ENCODE data around the gene HES6.

HES6 gene, protein sequence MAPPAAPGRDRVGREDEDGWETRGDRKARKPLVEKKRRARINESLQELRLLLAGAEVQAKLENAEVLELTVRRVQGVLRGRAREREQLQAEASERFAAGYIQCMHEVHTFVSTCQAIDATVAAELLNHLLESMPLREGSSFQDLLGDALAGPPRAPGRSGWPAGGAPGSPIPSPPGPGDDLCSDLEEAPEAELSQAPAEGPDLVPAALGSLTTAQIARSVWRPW

DNA sequence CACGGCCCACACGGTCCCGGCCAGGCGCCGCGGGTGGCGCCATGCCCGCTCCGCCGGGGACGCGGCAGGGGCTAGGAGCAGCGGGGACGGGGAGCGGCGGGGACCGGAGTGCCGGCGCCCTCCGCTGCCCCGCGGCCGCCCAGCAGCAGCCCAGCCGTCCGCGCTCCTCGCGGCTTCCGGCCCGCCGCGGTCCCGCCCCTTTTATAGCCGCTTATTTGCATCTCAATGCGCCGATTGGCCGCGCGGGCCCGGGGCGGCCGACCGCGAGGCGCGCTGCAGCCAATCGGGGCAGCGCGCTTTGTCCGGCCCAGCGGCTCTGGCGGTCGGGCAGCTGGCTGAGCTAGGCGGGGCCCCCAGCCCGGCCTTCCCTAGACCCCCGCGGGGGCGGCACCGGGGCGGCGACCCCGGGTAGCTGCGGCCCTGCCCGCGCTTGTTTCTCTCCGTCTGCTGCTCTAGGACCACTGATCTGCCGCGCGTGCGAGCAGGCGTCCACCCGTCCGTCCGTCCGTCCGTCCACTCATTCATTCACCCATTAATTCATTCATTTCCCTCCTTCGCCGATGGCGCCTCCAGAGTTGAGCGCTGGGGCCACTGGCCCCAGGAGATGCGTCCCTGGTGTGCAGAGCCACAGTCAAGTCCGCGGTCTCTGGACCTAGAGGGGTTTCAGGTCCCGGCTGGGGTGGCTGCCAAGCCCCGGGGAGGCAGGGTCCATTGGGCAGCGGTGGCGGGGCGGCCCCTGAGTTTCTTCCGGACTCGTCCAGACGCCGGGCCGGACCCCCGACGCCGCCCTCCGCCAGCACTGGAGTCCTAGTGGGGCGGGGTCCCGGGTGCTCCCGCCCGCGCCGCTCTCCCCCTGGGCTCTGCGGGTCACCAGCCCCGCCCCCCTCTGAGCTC is at the start of gene HES6:
Gene HES6 (minus strand): TSS at position 176 of the 894 bp plus-strand sequence. CDS start 133 bp downstream, at position 43.
- H3K4me3 Mint-ChIP-seq: peak within 1 kb of the TSS; percentile 87
- peaks cover 2% of the 10 kb centered on the region for H3K36me3 Mint-ChIP-seq (ENCODE audit: low read depth)
- TF ChIP-seq, protein P1, sequence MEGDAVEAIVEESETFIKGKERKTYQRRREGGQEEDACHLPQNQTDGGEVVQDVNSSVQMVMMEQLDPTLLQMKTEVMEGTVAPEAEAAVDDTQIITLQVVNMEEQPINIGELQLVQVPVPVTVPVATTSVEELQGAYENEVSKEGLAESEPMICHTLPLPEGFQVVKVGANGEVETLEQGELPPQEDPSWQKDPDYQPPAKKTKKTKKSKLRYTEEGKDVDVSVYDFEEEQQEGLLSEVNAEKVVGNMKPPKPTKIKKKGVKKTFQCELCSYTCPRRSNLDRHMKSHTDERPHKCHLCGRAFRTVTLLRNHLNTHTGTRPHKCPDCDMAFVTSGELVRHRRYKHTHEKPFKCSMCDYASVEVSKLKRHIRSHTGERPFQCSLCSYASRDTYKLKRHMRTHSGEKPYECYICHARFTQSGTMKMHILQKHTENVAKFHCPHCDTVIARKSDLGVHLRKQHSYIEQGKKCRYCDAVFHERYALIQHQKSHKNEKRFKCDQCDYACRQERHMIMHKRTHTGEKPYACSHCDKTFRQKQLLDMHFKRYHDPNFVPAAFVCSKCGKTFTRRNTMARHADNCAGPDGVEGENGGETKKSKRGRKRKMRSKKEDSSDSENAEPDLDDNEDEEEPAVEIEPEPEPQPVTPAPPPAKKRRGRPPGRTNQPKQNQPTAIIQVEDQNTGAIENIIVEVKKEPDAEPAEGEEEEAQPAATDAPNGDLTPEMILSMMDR (IDR thresholded peaks at IDR 0.05): no peak
- peaks cover 7% of the 10 kb centered on the region for H3K27me3 Mint-ChIP-seq (ENCODE audit: low read depth, poor library complexity)
- no peaks in the 10 kb centered on the region for H3K9me3 Mint-ChIP-seq
- H3K4me1 Mint-ChIP-seq: peaks cover 36% of the 10 kb centered on the region
- DNase-seq: peak; percentile 93
- peak within 1 kb of the TSS; percentile 96 for H3K27ac Mint-ChIP-seq

- no peak for DNase-seq
- no peaks in the 10 kb centered on the region for H3K9me3 Mint-ChIP-seq
Measured at GRCh38 chr2:238289574-238289973, 49.7 kb upstream of the HES6 start.

GRCh38 chr2:238288650-238289573 is 49.1 kb upstream of the HES6 start:
- Mint-ChIP-seq H3K27ac (peak overlapping the region; percentile 42), H3K36me3 (ENCODE audit: low read depth) (no peaks in the 10 kb centered on the region), H3K4me3 (peak overlapping the region; percentile 89), H3K27me3 (ENCODE audit: low read depth, poor library complexity) (no peaks in the 10 kb centered on the region), H3K4me1 (peaks cover 61% of the 10 kb centered on the region), H3K9me3 (no peaks in the 10 kb centered on the region)
- DNase-seq: peak; percentile 99
- TF ChIP-seq, protein P1 (IDR thresholded peaks at IDR 0.05): peak; percentile 39

More at GRCh38 chr2:238289574-238289973, 49.7 kb upstream of the HES6 start:
- Mint-ChIP-seq H3K27me3 (ENCODE audit: low read depth, poor library complexity) (peaks cover 3% of the 10 kb centered on the region), H3K4me1 (peaks cover 54% of the 10 kb centered on the region), H3K27ac (peak overlapping the region; percentile 42), H3K36me3 (ENCODE audit: low read depth) (no peaks in the 10 kb centered on the region), H3K4me3 (peak overlapping the region; percentile 89)
- TF ChIP-seq, protein P1 (IDR thresholded peaks at IDR 0.05): no peak

GRCh38 chr2:238287737-238288649 is 48.2 kb upstream of the HES6 start, which contains the start of gene PER2:
TSS of gene PER2 (minus strand) at chr2:238288610. CDS start at chr2:238277936, 10,674 bp downstream.
- H3K36me3 Mint-ChIP-seq (ENCODE audit: low read depth): peaks cover 5% of the 10 kb centered on the region
- TF ChIP-seq, protein P1 (IDR thresholded peaks at IDR 0.05): no peak
- H3K4me1 Mint-ChIP-seq: peaks cover 70% of the 10 kb centered on the region

More at GRCh38 chr2:238287737-238288649, 48.2 kb upstream of the HES6 start, which contains the start of gene PER2:
- Mint-ChIP-seq H3K4me3 (peak within 1 kb of the TSS; percentile 89), H3K9me3 (no peaks in the 10 kb centered on the region), H3K27ac (peak within 1 kb of the TSS; percentile 42), H3K27me3 (ENCODE audit: low read depth, poor library complexity) (no peaks in the 10 kb centered on the region)
- peak; percentile 35 for DNase-seq

Data from nephron progenitor cell (in vitro differentiated cells).